Measurements from ENCODE around the gene PCGF1.

PCGF1 gene

GRCh38 chr2:74507145-74507925 lies at the start of gene PCGF1:
Gene PCGF1 (minus strand): TSS chr2:74507695. CDS start chr2:74507668, 27 bp downstream.
- peak; percentile 91 to 95 for DNase-seq

GRCh38 chr2:74556831-74557370 lies 49.4 kb upstream of the PCGF1 start:
- no peak for DNase-seq

- DNase-seq: no peak
Measured at GRCh38 chr2:74556159-74556558, 48.7 kb upstream of the PCGF1 start.

DNA sequence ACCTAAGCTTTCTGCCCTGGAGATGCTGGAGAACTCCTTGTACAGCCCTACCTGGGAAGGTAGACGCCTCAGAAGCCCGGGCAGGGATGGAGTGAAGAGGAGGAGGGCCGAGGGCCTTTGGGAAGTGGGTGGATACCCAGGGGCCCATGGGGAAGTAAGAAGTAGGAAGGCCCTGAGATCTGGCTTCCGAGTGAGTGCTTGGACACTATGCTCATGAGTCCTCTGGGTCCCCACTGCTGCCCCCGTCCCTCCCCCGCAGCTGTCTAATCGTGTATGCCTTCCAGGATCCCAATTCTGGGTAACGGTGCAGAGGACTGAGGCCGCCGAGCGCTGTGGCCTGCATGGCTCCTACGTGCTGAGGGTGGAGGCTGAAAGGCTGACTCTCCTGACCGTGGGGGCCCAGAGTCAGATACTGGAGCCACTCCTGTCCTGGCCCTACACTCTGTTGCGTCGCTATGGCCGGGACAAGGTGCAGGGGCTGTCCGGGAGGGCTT lies 48.2 kb upstream of the PCGF1 start:
- no peak for DNase-seq

GRCh38 chr2:74554820-74555531 lies 47.5 kb upstream of the PCGF1 start:
- no peak for DNase-seq

- peak in 1 of 2 experiments; percentile 24 for DNase-seq
Measured at GRCh38 chr2:74553892-74554819, 46.7 kb upstream of the PCGF1 start, which contains the start of the genes DOK1 and LOXL3. Gene DOK1 (plus strand): TSS chr2:74554720. CDS start chr2:74554755, 35 bp downstream. Gene LOXL3 (minus strand): TSS chr2:74553942. CDS start chr2:74552634, 1,308 bp downstream.

DNA sequence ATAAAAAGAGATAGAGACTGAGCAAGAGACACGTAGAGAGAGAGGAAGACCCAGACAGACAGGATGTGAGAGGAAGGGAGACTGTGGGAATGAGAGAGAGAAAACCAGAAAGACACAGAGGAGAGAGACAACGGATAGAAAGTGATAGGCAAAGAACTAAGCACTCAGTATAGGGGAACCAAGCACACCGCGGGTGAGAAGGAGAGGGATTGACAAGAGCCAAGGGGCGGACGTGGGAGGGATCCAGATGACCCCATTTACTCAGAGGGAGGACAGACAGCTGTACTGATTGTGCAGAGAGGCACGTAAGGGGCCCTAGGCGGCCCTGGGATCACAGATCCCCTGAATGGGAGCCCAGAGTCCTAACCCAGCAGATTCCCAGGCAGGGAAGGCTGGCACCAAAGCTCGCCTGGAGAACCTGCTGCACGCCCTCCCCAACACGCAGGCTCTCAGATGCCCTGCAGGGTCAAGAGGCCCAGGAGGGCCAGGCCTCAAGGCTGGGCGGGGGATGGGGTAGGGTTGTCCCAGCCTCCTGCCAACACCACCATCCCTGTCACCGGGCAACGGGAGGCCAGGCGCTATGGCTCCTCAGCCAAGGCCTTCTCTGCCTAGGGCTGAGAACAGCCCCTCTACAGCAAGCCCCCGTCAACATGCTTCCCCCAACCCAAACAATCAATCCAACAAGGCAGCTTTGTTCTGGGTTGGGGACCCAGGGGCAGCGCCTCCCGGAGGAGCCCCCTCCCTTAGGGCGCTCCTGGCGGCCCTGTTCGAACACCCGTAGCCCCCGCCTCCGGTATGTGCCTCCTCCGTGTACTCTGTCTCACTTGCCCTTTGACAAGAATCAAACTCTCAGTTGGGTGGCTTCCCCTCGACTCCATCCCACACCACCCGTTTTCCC lies 45.7 kb upstream of the PCGF1 start:
- no peak for DNase-seq

DNA sequence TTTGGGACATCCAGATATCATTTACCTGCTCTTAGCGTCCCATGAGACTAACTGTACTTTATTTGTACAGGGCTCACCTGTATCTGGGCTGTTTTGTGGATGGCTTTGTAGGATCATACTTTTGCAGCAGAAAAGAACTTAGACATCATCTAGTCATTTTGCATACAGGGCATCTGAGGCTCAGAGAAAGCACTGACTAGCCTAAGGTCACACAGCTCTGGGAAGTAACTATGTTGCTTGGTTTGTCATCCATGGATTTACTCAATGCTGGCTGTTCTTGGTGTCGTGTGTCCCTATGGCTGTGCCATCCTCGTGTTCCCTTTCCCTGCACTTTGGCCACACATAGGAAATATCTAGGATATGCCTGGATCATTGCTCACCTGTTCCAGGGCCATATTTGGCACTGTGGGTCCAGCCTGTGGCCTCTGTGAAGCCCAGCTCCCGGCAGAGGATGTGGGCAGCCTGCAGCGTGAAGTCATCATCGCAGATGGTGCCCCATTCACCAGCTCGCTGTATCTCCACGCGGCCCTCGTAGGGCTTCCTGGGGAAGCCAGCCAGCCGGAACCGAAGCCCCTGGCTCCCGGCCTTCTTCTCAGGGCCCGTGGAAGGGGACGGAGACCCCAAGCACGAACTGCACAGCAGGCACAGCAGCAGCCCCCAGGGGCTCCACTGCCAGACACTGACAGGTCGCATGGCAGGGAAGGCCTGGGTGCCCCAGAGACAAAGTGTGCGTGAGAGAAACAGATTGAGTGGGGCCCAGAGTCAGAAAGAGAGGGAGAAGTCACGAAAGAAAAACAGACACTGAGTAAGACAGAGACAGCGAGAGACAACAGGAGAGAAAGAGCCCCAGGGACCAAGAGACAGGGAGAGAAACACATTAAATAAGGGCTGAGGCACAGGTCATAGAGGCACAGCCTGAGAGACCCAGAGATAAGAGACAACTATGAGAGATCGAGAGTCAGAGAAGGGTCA lies 44.7 kb upstream of the PCGF1 start:
- DNase-seq: no peak

DNA sequence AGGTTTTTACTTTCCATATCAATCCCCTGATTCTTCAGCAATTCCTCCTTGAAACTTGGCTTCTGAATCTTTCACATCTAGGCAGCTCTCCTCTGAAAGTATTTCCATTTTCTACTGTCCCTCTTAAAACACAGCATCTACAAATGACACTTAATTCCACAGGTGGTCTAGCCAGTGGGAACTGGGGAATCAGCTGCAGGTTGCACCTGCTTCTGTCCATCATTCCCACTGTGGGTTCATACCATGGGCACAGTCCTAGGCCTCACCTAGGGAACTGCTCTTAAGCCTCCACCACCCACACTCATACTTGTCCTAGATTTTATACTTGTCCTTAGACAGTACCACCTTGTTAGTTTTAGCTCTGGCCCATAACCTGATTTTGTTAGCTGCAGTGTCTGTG lies 44.0 kb upstream of the PCGF1 start:
- no peak for DNase-seq

DNA sequence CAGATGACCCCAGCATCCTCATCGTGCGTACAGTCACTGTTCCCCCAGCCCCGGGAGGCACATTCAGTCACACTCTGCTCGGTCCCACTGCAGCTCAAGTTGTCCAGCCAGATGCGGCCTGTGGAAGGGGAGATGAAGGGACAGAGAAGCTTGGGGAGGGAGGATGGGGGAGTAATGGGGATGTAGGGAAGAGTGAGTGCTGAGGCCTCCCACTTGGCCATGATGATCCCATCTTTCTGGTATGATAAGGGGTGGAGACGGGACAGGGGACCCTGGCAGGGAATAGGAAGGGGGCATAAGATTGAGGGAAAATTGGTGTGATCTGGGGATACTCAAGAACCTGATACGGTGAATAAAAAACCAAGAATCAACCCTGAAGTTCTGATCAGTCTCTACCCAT lies 42.7 kb upstream of the PCGF1 start:
- DNase-seq: no peak

GRCh38 chr2:74548900-74549826 lies 41.7 kb upstream of the PCGF1 start:
- peak in 1 of 2 experiments; percentile 50 for DNase-seq

- no peak for DNase-seq
Measured at GRCh38 chr2:74548285-74548899, 40.9 kb upstream of the PCGF1 start.

GRCh38 chr2:74546004-74546403 lies 38.5 kb upstream of the PCGF1 start:
- no peak for DNase-seq

GRCh38 chr2:74544634-74545033 lies 37.1 kb upstream of the PCGF1 start:
- peak in 1 of 2 experiments; percentile 14 for DNase-seq

- no peak for DNase-seq
Measured at GRCh38 chr2:74542978-74543377, 35.5 kb upstream of the PCGF1 start.

- no peak for DNase-seq
Measured at GRCh38 chr2:74540291-74540690, 32.8 kb upstream of the PCGF1 start.

DNA sequence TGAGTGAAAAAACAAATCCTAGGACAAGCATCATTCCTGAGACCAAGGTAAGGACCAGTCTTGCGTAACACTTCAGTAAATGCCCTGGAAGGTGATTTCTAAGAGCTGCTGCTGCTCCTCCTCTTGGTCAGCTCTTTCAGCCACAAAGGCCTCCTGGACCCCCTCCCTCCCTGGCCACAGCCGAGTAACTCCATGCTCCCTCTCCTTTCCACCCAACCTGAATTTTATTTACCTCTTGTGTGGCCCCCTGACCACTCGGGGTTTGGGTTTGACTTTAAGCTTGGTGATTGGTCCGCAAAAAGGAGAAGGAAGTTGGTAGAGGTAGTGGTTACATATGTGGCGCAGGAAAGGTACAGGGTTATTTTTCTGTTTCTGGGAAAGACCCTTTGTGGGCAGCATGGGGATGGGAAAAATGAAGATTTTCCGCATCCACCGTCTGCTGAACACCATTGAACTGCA lies 31.4 kb upstream of the PCGF1 start:
- no peak for DNase-seq

DNA sequence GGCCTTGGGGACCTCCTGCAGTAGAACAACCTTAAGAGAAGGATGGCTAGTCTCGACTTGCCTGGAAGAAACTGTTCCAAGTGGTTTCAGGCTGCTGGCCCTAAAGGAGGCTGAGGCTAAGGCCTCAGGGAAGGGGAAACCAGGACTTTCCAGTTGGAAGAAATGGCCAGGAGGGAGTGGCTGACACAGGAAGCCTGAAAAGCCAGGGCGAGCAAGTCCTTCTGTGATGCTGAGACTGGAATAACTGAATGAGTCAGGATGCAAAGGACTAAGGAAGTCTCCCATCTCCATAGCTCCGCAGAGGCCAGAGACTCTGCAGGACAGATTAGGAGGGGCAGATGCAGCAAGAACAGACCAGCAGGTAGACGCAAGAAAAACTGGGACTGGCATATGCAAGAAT lies 29.6 kb upstream of the PCGF1 start:
- no peak for DNase-seq
